ENCODE data around the gene PTPRA. TPM values are rescaled to one million over a fixed set of nuclear protein-coding genes. Genes with fewer than 3 reads are reported as not detected.
A peak's percentile ranks its signal among the peaks of the same experiment; 100 is the strongest.

The PTPRA gene
- total and polyA plus RNA-seq, 2 of the 8 experiments (the other 6 are each of a cell fraction or from before 2014, with no cell fraction given): 47.7 to 51.3 TPM

DNA sequence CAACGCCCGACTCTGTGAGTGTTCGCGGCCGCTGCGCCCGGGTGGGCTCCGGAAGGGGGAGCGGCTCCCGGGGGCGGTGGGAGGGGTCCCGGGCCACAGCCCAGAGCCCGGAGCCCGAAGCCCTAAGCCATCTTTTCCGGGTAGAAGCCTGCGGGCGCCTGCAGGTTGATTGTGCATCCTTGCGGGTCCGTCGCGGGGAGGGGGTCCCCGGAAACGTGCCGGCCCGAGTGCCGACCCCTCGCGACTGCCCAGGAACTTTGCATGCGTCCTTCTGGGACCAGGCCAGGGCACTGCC is 413 bp downstream of the PTPRA start (continued):
- peak; percentile 4; the same call in 1 of the 2 replicates for TF ChIP-seq PHF8 (conservative IDR thresholded peaks at IDR 0.05; ENCODE audit: low read depth, low read length)
- 0 out of 4 replicates have a peak, but pooled peaks of 1 of the 2 experiments have one; percentile 3 for TF ChIP-seq HDAC2 (IDR thresholded peaks at IDR 0.05; ENCODE audit: borderline replicate concordance in 1 of 2, low read depth in 2 of 2, low read length in 2 of 2)
- TF ChIP-seq, protein P1, sequence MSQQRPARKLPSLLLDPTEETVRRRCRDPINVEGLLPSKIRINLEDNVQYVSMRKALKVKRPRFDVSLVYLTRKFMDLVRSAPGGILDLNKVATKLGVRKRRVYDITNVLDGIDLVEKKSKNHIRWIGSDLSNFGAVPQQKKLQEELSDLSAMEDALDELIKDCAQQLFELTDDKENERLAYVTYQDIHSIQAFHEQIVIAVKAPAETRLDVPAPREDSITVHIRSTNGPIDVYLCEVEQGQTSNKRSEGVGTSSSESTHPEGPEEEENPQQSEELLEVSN (IDR thresholded peaks at IDR 0.05): no peak
- TF ChIP-seq RFX5 (IDR thresholded peaks at IDR 0.05; ENCODE audit: borderline replicate concordance, low read depth, low read length): no peak
- TF ChIP-seq SAP30 (IDR thresholded peaks at IDR 0.05; ENCODE audit: insufficient read depth, insufficient replicate concordance, low read length): no peak
- no peak; the same call in 1 of the 2 replicates for TF ChIP-seq POLR2AphosphoS5 (IDR thresholded peaks at IDR 0.05; ENCODE audit: low read depth, low read length)
- TF ChIP-seq RAD21 (IDR thresholded peaks at IDR 0.05 in 1 of 2, conservative IDR thresholded peaks at IDR 0.05 in 1 of 2; ENCODE audit: low read depth in 2 of 2, low read length in 2 of 2): no peak
- TF ChIP-seq SUZ12 (IDR thresholded peaks at IDR 0.05; ENCODE audit: low read length): no peak
- no peak for TF ChIP-seq NANOG (IDR thresholded peaks at IDR 0.05; ENCODE audit: insufficient read depth, low read depth, low read length, poor library complexity, severe bottlenecking)
- no peak for TF ChIP-seq FOSL1 (IDR thresholded peaks at IDR 0.05; ENCODE audit: insufficient read depth, low read depth, low read length)
- no peak for TF ChIP-seq ZNF274 (IDR thresholded peaks at IDR 0.05; ENCODE audit: borderline replicate concordance, extremely low read depth, low read length)
